ENCODE measurements around the gene CCRL2. TPM values are rescaled to one million over a fixed set of nuclear protein-coding genes. Genes with fewer than 3 reads are reported as not detected.
"Not testable (repeated sequence)": the region's sequence is repeated elsewhere in the genome, so short reads cannot be mapped to it uniquely, and the experiment has no call there.

Gene CCRL2
- total RNA-seq, 1 donor from 2014 or later: 2.2 TPM

DNA sequence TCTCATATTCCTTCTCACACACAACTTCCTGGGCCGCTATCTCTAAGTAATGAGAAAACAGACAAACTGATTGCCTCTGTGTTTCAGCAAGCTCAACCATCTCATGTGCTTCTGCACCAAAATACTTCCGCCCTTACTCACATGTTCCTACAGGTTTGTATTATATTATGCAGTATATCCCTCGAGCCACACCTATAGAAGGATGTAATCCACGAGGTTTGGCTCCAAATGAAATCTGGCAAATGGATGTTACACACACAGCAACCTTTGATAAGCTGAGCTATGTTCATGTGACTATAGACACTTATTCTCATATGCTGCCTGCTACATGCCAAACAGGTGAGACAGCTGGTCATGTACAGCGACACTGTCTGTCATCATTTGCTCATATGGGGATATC lies 22.6 kb downstream of the CCRL2 start:
- Mint-ChIP-seq H3K27me3 (ENCODE audit: insufficient read depth) (peaks cover 15% of the 10 kb centered on the region), H3K4me3 (no peak overlapping the region), H3K9me3 (peaks cover 15% of the 10 kb centered on the region), H3K4me1 (ENCODE audit: low read depth) (peaks cover 13% of the 10 kb centered on the region), H3K36me3 (ENCODE audit: low read depth) (no peaks in the 10 kb centered on the region), H3K27ac (no peak overlapping the region)
- no peak for DNase-seq (ENCODE audit: low spot score)
- intact Hi-C loops (cut with micrococcal nuclease): no loop called here

DNA sequence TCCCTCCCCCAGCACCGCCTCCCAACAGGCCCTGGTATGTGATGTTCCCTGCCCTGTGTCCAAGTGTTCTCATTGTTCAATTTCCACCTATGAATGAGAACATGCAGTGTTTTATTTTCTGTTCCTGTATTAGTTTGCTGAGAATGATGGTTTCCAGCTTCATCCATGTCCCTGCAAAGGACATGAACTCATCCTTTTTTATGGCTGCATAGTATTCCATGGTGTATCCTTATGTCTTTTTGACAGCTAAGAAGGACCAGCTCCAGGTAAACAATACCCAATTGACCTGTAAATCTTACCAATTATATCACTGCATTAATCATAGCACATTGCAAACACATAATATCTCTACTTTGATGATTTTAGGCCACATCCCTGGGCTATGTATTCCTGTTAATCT lies 23.8 kb downstream of the CCRL2 start:
- intact Hi-C loops (cut with micrococcal nuclease); H3K27ac Mint-ChIP-seq: not testable (repeated sequence)

DNA sequence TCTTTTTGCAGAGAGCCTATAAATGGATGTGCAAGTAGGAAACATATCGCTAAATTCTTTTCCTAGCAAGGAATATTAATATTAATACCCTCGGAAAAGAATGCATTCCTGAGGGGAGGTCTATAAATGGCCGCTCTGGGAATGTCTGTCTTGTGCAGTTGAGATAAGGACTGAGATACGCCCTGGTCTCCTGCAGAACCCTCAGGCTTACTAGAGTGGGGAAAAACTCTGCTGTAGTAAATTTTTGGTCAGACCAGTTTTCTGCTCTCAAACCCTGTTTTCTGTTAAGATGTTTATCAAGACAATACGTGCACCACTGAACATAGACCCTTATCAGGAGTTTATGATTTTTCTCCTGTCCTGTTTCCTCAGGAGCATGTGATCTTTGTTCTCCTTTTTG lies 24.8 kb downstream of the CCRL2 start:
- Mint-ChIP-seq H3K9me3 (peaks cover 15% of the 10 kb centered on the region), H3K27me3 (ENCODE audit: insufficient read depth) (peaks cover 14% of the 10 kb centered on the region), H3K4me1 (ENCODE audit: low read depth) (peaks cover 13% of the 10 kb centered on the region)
- H3K4me3 Mint-ChIP-seq; DNase-seq (ENCODE audit: low spot score); intact Hi-C loops (cut with micrococcal nuclease); H3K27ac Mint-ChIP-seq; H3K36me3 Mint-ChIP-seq (ENCODE audit: low read depth): not testable (repeated sequence)

More for the DNA sequence above, 23.8 kb downstream of the CCRL2 start:
- H3K36me3 Mint-ChIP-seq (ENCODE audit: low read depth); H3K4me3 Mint-ChIP-seq; DNase-seq (ENCODE audit: low spot score): not testable (repeated sequence)
- peaks cover 15% of the 10 kb centered on the region for H3K9me3 Mint-ChIP-seq
- H3K4me1 Mint-ChIP-seq (ENCODE audit: low read depth): peaks cover 13% of the 10 kb centered on the region
- H3K27me3 Mint-ChIP-seq (ENCODE audit: insufficient read depth): peaks cover 15% of the 10 kb centered on the region

- H3K27ac Mint-ChIP-seq; DNase-seq (ENCODE audit: low spot score); H3K4me3 Mint-ChIP-seq; intact Hi-C loops (cut with micrococcal nuclease); H3K36me3 Mint-ChIP-seq (ENCODE audit: low read depth): not testable (repeated sequence)
- H3K27me3 Mint-ChIP-seq (ENCODE audit: insufficient read depth): peaks cover 14% of the 10 kb centered on the region
- peaks cover 13% of the 10 kb centered on the region for H3K4me1 Mint-ChIP-seq (ENCODE audit: low read depth)
- H3K9me3 Mint-ChIP-seq: peaks cover 15% of the 10 kb centered on the region
These were observed 26.1 kb downstream of the CCRL2 start for GRCh38 chr3:46433118-46433517.

- peaks cover 14% of the 10 kb centered on the region for H3K27me3 Mint-ChIP-seq (ENCODE audit: insufficient read depth)
- DNase-seq (ENCODE audit: low spot score): no peak
- H3K36me3 Mint-ChIP-seq (ENCODE audit: low read depth): no peaks in the 10 kb centered on the region
- intact Hi-C loops (cut with micrococcal nuclease): no loop called here
- H3K27ac Mint-ChIP-seq: no peak overlapping the region
- H3K9me3 Mint-ChIP-seq: peaks cover 15% of the 10 kb centered on the region
- H3K4me1 Mint-ChIP-seq (ENCODE audit: low read depth): peaks cover 13% of the 10 kb centered on the region
- H3K4me3 Mint-ChIP-seq: no peak overlapping the region
These were observed 26.8 kb downstream of the CCRL2 start for GRCh38 chr3:46433841-46434240.

- Mint-ChIP-seq H3K36me3 (ENCODE audit: low read depth) (no peaks in the 10 kb centered on the region), H3K4me1 (ENCODE audit: low read depth) (peaks cover 17% of the 10 kb centered on the region), H3K27ac (no peak overlapping the region), H3K9me3 (peaks cover 15% of the 10 kb centered on the region), H3K4me3 (no peak overlapping the region), H3K27me3 (ENCODE audit: insufficient read depth) (peaks cover 14% of the 10 kb centered on the region)
- intact Hi-C loops (cut with micrococcal nuclease): no loop called here
- DNase-seq (ENCODE audit: low spot score): no peak
These were observed 28.1 kb downstream of the CCRL2 start for GRCh38 chr3:46435081-46435726.

- intact Hi-C loops (cut with micrococcal nuclease): no loop called here
- H3K4me3 Mint-ChIP-seq: no peak overlapping the region
- H3K27ac Mint-ChIP-seq: no peak overlapping the region
- peaks cover 4% of the 10 kb centered on the region for H3K27me3 Mint-ChIP-seq (ENCODE audit: insufficient read depth)
- no peaks in the 10 kb centered on the region for H3K9me3 Mint-ChIP-seq
- DNase-seq (ENCODE audit: low spot score): no peak
- H3K36me3 Mint-ChIP-seq (ENCODE audit: low read depth): no peaks in the 10 kb centered on the region
- H3K4me1 Mint-ChIP-seq (ENCODE audit: low read depth): peaks cover 25% of the 10 kb centered on the region
These were observed 31.8 kb downstream of the CCRL2 start for GRCh38 chr3:46438831-46439230.

- no peaks in the 10 kb centered on the region for H3K27me3 Mint-ChIP-seq (ENCODE audit: insufficient read depth)
- H3K9me3 Mint-ChIP-seq: no peaks in the 10 kb centered on the region
- H3K36me3 Mint-ChIP-seq (ENCODE audit: low read depth): no peaks in the 10 kb centered on the region
- intact Hi-C loops (cut with micrococcal nuclease): loop anchor here (1.0 to 5.0 kb wide), 5 partner anchors 66 to 363 kb away; partner anchors contain the start of gene CCR1
- peak; percentile 50 for DNase-seq (ENCODE audit: low spot score)
- no peak overlapping the region for H3K4me3 Mint-ChIP-seq
- H3K27ac Mint-ChIP-seq: peak overlapping the region; percentile 72
- H3K4me1 Mint-ChIP-seq (ENCODE audit: low read depth): peaks cover 25% of the 10 kb centered on the region
These were observed 33.7 kb downstream of the CCRL2 start for GRCh38 chr3:46440531-46441294.

DNA sequence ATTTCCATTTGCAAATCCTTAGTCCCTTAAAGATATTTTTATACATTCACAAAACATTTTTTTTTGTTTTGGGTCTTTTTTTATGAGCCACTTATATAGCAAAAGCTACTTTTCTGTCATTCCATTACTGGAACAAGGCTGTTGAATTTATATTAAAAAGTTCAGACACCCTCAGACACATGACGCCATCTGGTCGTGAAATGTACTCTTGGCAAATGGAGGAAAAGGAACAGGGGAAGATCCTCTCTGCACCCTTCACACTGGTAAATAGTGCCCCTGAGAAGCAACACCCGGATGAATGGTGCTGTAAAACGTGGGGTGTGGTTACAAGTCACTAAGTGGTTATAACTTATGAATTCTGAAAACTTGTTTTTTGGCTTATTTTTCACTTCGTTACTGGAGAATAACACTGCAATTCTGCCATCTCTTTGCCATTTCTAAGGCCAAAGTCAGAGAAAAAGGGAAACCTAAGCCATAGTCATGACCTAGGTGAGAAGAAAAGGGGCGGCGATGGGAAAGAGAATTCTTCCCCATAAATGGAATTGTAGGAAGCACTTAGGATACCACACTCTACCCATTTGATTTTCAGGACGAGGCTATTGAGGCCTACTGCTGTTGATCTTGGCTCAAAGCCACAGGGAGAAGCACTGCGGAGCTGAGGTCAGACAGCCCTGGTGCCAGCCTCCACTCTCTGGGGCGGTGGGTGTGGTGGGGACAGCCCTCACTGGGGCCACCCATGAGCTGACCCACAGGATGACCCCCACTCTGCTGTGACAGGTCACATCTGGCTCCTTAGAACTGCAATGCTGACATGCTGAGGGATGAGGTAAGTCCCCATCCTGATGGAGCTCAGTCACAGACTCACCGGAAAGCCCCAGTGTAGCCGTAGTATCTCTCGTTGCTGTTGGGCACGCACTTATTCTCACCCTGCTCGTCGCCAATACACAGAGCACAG lies 35.8 kb downstream of the CCRL2 start:
- Mint-ChIP-seq H3K4me1 (ENCODE audit: low read depth) (peaks cover 25% of the 10 kb centered on the region), H3K27me3 (ENCODE audit: insufficient read depth) (peaks cover 4% of the 10 kb centered on the region), H3K9me3 (no peaks in the 10 kb centered on the region), H3K4me3 (no peak overlapping the region), H3K36me3 (ENCODE audit: low read depth) (no peaks in the 10 kb centered on the region), H3K27ac (no peak overlapping the region)
- intact Hi-C loops (cut with micrococcal nuclease): loop anchor here (1.0 to 5.0 kb wide), 6 partner anchors 48 to 504 kb away; no protein-coding TSS in a partner anchor
- peak; percentile 31 for DNase-seq (ENCODE audit: low spot score)

DNA sequence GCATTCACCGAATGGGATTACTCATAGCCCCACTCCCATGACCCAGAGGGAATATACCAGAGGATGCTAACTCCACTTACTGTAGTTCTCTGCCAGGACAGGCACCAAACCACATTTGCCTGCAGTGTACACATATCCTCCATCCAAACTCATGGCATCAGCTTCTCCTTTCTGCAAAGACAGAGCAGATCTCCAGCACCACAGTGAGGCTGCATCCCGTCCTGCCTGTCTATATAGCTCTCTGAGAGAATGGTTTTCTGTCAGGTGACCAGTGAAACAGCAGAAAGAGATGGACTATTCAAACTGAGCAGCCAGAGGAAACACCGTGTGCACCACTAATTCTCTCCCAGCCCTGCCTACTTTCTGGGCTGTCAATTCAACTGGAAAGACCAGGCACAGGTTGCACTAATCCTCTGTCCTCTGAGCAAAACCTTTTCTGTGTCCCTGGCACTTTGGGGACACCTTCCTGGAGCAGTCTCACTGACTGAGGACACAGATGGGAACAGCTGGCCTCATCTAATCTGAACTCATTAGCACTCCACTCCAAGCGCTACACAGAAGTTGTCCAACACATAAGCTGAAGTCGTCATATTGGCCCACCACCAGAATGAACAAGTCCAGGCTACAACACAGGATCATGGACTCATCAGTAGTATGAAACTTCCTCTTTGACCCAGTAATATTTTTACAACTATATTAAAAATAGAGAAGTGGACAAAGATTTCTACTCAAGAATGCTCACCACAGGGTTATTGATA lies 40.3 kb downstream of the CCRL2 start:
- Mint-ChIP-seq H3K9me3 (no peaks in the 10 kb centered on the region), H3K27me3 (ENCODE audit: insufficient read depth) (peaks cover 17% of the 10 kb centered on the region)

GRCh38 chr3:46448721-46449120 lies 41.7 kb downstream of the CCRL2 start:
- Mint-ChIP-seq H3K9me3 (no peaks in the 10 kb centered on the region), H3K4me1 (ENCODE audit: low read depth) (no peaks in the 10 kb centered on the region), H3K27ac (no peak overlapping the region), H3K27me3 (ENCODE audit: insufficient read depth) (peaks cover 30% of the 10 kb centered on the region), H3K36me3 (ENCODE audit: low read depth) (no peaks in the 10 kb centered on the region), H3K4me3 (no peak overlapping the region)
- DNase-seq (ENCODE audit: low spot score): no peak
- intact Hi-C loops (cut with micrococcal nuclease): no loop called here

More for the DNA sequence above, 40.3 kb downstream of the CCRL2 start:
- intact Hi-C loops (cut with micrococcal nuclease): no loop called here
- H3K36me3 Mint-ChIP-seq (ENCODE audit: low read depth): no peaks in the 10 kb centered on the region
- H3K27ac Mint-ChIP-seq: no peak overlapping the region
- no peaks in the 10 kb centered on the region for H3K4me1 Mint-ChIP-seq (ENCODE audit: low read depth)
- DNase-seq (ENCODE audit: low spot score): no peak
- H3K4me3 Mint-ChIP-seq: no peak overlapping the region
